WERI-Rb-1 (cell line): ENCODE measurements around the gene FSCN2.

Source experiments
- DNase-seq: peaks from one replicate; pipeline ENCODE4 v3.0.0-alpha.2; 2020
- H3K27ac ChIP-seq: fragments of 250-450 bp; sonication (Bioruptor Pico); 2 replicates; pipeline ENCODE4 v1.5.1; 2020; ENCODE audit warnings: mild to moderate bottlenecking, moderate library complexity
- H3K27me3 ChIP-seq: fragments of 250-450 bp; sonication (Bioruptor Pico); 2 replicates; pipeline ENCODE4 v1.5.1; 2021; ENCODE audit warnings: mild to moderate bottlenecking, low read depth, moderate library complexity; ENCODE audit not compliant: insufficient read depth, severe bottlenecking
- H3K36me3 ChIP-seq: fragments of 250-450 bp; sonication (Bioruptor Pico); 2 replicates; pipeline ENCODE4 v1.5.1; 2020; ENCODE audit warnings: mild to moderate bottlenecking, moderate library complexity
- H3K4me3 ChIP-seq: 2 replicates; pipeline ENCODE4 v1.5.1; 2011; ENCODE audit warnings: low read depth, mild to moderate bottlenecking, control low read depth, low read length
- H3K9me3 ChIP-seq: fragments of 250-450 bp; sonication (Bioruptor Pico); 2 replicates; pipeline ENCODE4 v1.5.1; 2021; ENCODE audit warnings: mild to moderate bottlenecking, moderate library complexity; ENCODE audit not compliant: severe bottlenecking
- TF ChIP-seq, protein P1 (sequence below): IDR thresholded peaks from 2 replicates; pipeline ENCODE4 v1.5.1; 2011; ENCODE audit warnings: low read depth, mild to moderate bottlenecking, control low read depth, inconsistent platforms, low read length

Gene FSCN2

DNA sequence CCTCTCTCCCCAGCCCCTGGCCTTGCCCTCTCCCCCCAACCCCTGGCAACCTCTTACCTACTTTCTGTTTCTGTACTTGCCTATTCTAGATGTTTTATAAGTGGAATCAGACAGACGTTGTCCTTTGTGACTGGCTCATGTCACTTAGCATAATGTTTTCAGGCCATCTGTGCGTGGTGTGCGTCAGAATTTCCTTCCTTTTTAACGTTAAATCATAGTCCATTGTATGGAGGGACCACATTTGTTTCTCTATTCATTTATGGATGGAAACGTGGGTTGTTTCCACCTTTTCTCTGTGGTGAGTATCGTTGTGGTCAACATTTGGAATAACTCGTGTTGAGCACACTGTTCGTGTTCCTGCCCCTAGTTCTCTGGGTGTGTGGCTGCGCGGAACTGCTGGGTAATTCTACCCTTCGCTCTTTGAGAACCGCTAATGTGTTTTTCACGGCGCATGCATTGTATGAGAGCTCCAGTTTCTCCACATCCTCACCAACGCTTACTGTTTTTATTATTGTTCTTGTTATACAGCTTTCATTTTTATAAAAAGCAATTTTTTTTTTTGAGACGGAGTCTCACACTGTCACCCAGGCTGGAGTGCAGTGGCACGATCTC is 41.9 kb upstream of the FSCN2 start:
- Histone ChIP-seq H3K27me3 (no peaks in the 10 kb centered on the region), H3K9me3 (no peaks in the 10 kb centered on the region), H3K27ac (no peak overlapping the region), H3K4me3 (no peak overlapping the region), H3K36me3 (no peaks in the 10 kb centered on the region)
- no peak for DNase-seq
- TF ChIP-seq, protein P1, sequence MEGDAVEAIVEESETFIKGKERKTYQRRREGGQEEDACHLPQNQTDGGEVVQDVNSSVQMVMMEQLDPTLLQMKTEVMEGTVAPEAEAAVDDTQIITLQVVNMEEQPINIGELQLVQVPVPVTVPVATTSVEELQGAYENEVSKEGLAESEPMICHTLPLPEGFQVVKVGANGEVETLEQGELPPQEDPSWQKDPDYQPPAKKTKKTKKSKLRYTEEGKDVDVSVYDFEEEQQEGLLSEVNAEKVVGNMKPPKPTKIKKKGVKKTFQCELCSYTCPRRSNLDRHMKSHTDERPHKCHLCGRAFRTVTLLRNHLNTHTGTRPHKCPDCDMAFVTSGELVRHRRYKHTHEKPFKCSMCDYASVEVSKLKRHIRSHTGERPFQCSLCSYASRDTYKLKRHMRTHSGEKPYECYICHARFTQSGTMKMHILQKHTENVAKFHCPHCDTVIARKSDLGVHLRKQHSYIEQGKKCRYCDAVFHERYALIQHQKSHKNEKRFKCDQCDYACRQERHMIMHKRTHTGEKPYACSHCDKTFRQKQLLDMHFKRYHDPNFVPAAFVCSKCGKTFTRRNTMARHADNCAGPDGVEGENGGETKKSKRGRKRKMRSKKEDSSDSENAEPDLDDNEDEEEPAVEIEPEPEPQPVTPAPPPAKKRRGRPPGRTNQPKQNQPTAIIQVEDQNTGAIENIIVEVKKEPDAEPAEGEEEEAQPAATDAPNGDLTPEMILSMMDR: no peak

GRCh38 chr17:81487089-81487486 is 41.1 kb upstream of the FSCN2 start:
- no peaks in the 10 kb centered on the region for H3K36me3 ChIP-seq
- H3K27ac ChIP-seq: peak overlapping the region; percentile 93
- H3K4me3 ChIP-seq: no peak overlapping the region
- no peak for DNase-seq
- H3K27me3 ChIP-seq: no peaks in the 10 kb centered on the region
- TF ChIP-seq, protein P1: no peak
- no peaks in the 10 kb centered on the region for H3K9me3 ChIP-seq

DNA sequence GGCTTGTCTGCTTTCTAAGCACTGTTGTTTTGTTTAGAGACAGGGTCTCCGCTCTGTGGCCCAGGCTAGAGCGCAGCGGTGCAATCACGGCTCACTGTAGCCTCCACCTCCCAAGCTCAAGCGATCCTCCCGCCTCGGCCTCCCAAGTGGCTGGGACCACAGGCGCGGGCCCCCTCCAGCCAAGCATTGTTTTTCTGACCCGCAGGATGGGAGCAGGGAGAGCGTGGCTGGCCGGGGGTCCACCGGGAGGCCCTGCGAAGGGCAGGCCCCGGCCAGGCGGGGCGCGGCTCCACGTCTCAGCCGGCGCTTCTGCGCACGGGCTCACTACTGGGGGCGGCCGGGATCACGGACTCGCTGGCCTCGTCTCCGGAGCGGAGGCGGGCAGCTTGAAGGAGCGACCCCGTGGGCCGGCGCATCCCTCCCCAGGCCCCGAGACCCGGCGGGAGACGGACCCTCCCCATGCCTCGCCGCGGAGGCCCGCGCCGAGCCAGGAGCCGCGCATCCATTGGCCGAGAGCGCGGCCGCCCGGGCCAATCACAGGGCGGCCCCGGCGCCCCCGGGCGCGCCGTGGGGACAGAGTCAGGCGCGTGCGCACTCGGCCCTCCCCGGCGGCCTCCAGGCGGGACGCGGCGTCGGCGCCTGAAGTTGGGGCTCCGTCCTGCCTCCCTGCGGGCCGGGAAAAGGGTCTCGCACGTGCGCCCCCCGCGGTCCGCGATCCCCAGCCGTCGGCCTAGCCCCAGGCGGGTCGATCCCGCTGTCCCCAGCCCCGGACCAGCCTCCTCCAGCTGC is 40.5 kb upstream of the FSCN2 start:
- peak; percentile 88 for DNase-seq
- peak overlapping the region; percentile 93 for H3K27ac ChIP-seq
- H3K27me3 ChIP-seq: no peaks in the 10 kb centered on the region
- peak overlapping the region; percentile 78 for H3K4me3 ChIP-seq
- TF ChIP-seq, protein P1: no peak
- H3K36me3 ChIP-seq: no peaks in the 10 kb centered on the region
- no peaks in the 10 kb centered on the region for H3K9me3 ChIP-seq

GRCh38 chr17:81488276-81488860 is 39.8 kb upstream of the FSCN2 start:
- TF ChIP-seq, protein P1: no peak
- peak overlapping the region; percentile 93 for H3K27ac ChIP-seq
- no peaks in the 10 kb centered on the region for H3K9me3 ChIP-seq
- no peaks in the 10 kb centered on the region; the same call in 1 of the 2 replicates for H3K36me3 ChIP-seq
- peak overlapping the region; percentile 78 for H3K4me3 ChIP-seq
- no peaks in the 10 kb centered on the region for H3K27me3 ChIP-seq
- DNase-seq: no peak

DNA sequence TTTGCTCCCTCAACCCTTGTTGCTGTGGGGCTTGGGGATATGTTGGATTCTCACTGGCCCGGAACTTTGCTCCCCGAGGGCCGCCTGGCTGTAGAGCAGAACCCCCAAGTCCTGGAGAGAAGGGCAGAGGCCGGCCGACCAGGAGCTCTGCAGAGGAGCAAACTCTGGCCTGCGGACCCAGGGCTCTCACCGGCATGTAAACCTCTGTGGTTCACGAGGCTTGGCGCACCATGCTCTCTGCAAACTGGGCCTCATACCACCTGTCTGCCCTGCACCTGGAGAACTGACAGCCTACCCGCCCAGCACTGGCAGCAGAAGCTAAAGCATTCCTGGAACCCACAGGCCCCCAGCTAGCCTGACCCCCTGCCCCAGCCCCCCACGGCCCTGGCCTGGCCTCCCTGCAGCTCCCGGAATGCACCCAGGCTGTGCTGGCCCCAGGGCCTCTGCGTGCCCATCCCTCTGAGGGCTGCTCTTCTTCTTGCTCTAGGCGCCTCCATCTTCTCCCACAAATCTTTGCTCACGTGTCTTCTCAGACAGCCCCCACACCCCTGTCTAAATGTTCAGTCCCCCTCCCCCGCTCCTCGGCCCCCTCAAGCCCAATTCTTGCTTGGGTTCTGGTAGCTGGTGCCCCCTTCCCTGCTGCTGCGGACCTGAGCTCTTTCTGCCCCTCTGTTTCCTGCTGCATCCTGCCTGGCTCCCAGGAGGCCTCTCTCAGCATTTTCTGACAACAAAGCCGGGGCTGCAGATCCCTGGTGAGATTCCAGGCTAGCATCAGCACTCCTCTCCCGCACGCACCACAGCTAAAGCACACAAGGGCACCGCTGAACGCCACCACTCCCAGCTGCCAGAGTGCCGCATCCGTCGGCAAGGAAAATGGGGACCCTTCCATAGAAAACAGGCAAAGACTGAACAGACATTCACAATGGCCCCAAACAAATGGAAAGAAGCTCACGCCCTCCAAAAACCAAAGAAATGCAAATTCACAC is 38.9 kb upstream of the FSCN2 start:
- no peaks in the 10 kb centered on the region for H3K9me3 ChIP-seq
- no peaks in the 10 kb centered on the region for H3K27me3 ChIP-seq
- no peaks in the 10 kb centered on the region; the same call in 1 of the 2 replicates for H3K36me3 ChIP-seq
- DNase-seq: no peak
- no peak overlapping the region for H3K27ac ChIP-seq
- H3K4me3 ChIP-seq: no peak overlapping the region
- TF ChIP-seq, protein P1: no peak
